Heart left ventricle (tissue), 13 donors: Measurements from ENCODE around the gene BCR.

ENCODE experiments used
- CTCF ChIP-seq, 12 donors: fragments of 200-600 bp; sonication (generic) in 4 of 12; IDR thresholded peaks; one replicate each; pipeline versions ENCODE4 v1.5.0 to v1.8.0; 2018 to 2022; ENCODE audit warnings: antibody characterized with exemption in 12 of 12, mild to moderate bottlenecking in 5 of 12
- POLR2A ChIP-seq, 2 donors: fragments of 450-650 bp; IDR thresholded peaks; one replicate each; pipeline ENCODE4 v1.6.1; 2017; ENCODE audit warnings: antibody characterized with exemption in 2 of 2, mild to moderate bottlenecking in 2 of 2, moderate library complexity in 2 of 2
- donor health status: ischemic (EF 13 %, LVEDD 7.1; RV severe dilation, severe dysfunction).
- donor health status: DM: no; HTN: yes; CAD: no.
- donor health status: DM: no; HTN: no; CAD: no.
- donor health status: ischemic (EF 25% LVEDD 6.9; RV normal size, moderate dysfunction).
- donor health status: ischemic (EF 25% LVEDD 5.7; RV mildly dilated, moderate dysfunction).
- donor health status: ischemic (EF 35%, LVEDD 5.7; RV mildly dilated, moderate dysfunction).
- donor health status: nonischemic (EF 11% LVEDD 7.7; RV severe dilation, severe dysfunction).
- donor health status: DM: yes; HTN: yes; CAD: no.
- donor health status: PGD.
- donor health status: ischemic (EF 29% LVEDD 5.4; RV normal size, mild dysfunction).
- donor health status: nonischemic (EF 23%, LVEDD 6.1; RV moderate dilation, normal function).

DNA sequence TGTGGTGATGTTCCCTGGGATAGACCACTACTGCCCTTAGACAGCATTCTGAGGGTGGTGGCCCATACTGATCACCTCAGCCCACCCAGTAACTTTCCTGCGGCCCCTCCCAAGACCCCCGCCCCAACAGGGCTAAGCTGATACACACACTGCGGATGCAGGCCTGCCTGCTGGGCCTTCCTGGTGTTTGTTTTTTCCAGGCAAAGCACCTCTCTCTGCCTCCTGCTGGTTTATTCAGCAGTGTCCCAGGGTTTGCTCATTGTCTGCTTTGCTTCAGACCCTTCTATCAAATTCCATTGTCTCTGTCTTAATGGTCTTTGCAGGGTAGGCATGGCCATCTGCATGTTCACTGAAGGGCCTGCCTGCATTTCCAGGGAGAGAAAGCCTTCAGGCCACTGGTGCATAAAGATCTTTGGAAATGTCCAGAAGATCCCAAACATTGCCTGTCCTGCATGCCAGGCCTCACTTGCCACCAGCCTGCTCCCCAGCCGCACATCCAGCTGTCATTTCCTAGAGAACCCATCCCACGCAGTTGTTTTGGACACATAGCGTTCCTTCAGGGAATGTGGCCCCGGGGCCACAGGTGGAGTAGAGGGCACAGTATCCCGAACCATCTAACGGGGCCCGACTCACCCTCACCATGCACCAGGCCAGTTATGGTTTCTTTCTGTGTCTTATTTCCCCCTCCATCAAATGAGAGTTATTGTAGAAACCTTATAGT, 50.2 kb downstream of the BCR start:
- TF ChIP-seq CTCF (IDR thresholded peaks at IDR 0.05) (no peak), POLR2A (IDR thresholded peaks at IDR 0.05) (no peak)
